Measurements from ENCODE around the gene MPV17L. TPM values are rescaled to one million over a fixed set of nuclear protein-coding genes. Genes with fewer than 3 reads are reported as not detected.
"Not testable (repeated sequence)": the region's sequence is repeated elsewhere in the genome, so short reads cannot be mapped to it uniquely, and the experiment has no call there.

The MPV17L gene
- total RNA-seq, 1 experiment from 2014 or later: 0.23 TPM

GRCh38 chr16:15450624-15451023 is 55.1 kb downstream of the MPV17L start:
- no peak for DNase-seq (ENCODE audit: low read depth)

- DNase-seq (ENCODE audit: low read depth): no peak
Measured at GRCh38 chr16:15451098-15451731, 55.7 kb downstream of the MPV17L start.

GRCh38 chr16:15452246-15452855 is 56.8 kb downstream of the MPV17L start:
- DNase-seq (ENCODE audit: low read depth): no peak

GRCh38 chr16:15453296-15453695 is 57.7 kb downstream of the MPV17L start:
- DNase-seq (ENCODE audit: low read depth): not testable (repeated sequence)

GRCh38 chr16:15454933-15455332 is 59.4 kb downstream of the MPV17L start:
- not testable (repeated sequence) for DNase-seq (ENCODE audit: low read depth)

GRCh38 chr16:15457400-15457799 is 61.8 kb downstream of the MPV17L start:
- no peak for DNase-seq (ENCODE audit: low read depth)

- no peak for DNase-seq (ENCODE audit: low read depth)
Measured at GRCh38 chr16:15457958-15458357, 62.4 kb downstream of the MPV17L start.

- DNase-seq (ENCODE audit: low read depth): no peak
Measured at GRCh38 chr16:15459791-15460190, 64.2 kb downstream of the MPV17L start.

GRCh38 chr16:15460601-15461000 is 65.0 kb downstream of the MPV17L start:
- DNase-seq (ENCODE audit: low read depth): no peak

- DNase-seq (ENCODE audit: low read depth): peak; percentile 41
Measured at GRCh38 chr16:15461376-15461775, 65.8 kb downstream of the MPV17L start.

Other genes with a start within 250 kb of the MPV17L start
- 2.4 and 3.6 TPM in 2 replicates for gene NPIPA5, start 17.5 kb upstream of the MPV17L start, total RNA-seq (2014; rRNA removed)
- 36.1 and 45.1 TPM in 2 replicates for gene BMERB1, start 38.8 kb downstream of the MPV17L start, total RNA-seq (2014; rRNA removed)
- gene MARF1, start 247.4 kb downstream of the MPV17L start, total RNA-seq (2014; rRNA removed): 11.9 and 15.3 TPM in 2 replicates

Measured in LHCN-M2 (cell line).